PC-9 (cell line): ENCODE data around the gene CHTF18. TPM values are rescaled to one million over a fixed set of nuclear protein-coding genes. Genes with fewer than 3 reads are reported as not detected.
A peak's percentile ranks its signal among the peaks of the same experiment; 100 is the strongest.

Source experiments
- BruUV-seq: library from RNA; stranded (reverse); fragments of 400-500 nt; replicated peaks from 2 replicates; lab custom pipeline; 2021; lab: Mats Ljungman, UMichigan
- CTCF ChIA-PET: fragments of 300-600 bp; sonication (Branson Sonifier 250); formaldehyde crosslinking; loops from one replicate; lab custom pipeline; 2022; ENCODE audit warnings: antibody characterized with exemption; lab: Charles Lee
- POLR2A ChIA-PET: fragments of 300-600 bp; sonication (Branson Sonifier 250); formaldehyde crosslinking; loops from one replicate; lab custom pipeline; 2022; ENCODE audit warnings: antibody characterized with exemption; ENCODE audit not compliant: unreplicated experiment; lab: Charles Lee
- DNase-seq, 2 experiments: peaks; one replicate each; pipeline versions ENCODE4 v3.0.0 to v3.0.0-alpha.2; 2015 to 2022; ENCODE audit warnings: mixed read lengths in 1 of 2
- H2AFZ ChIP-seq: fragments of 200-600 bp; sonication (generic); 2 replicates; pipeline ENCODE4 v1.8.1; 2017; ENCODE audit warnings: antibody characterized with exemption
- H3F3A ChIP-seq: fragments of 200-600 bp; sonication (generic); 2 replicates; pipeline ENCODE4 v1.8.1; 2017; ENCODE audit warnings: antibody characterized with exemption, mild to moderate bottlenecking, low read depth; ENCODE audit not compliant: insufficient read depth
- H3K27ac ChIP-seq: fragments of 200-600 bp; sonication (generic); 2 replicates; pipeline ENCODE4 v1.6.1; 2016; ENCODE audit warnings: mixed run types
- H3K27me3 ChIP-seq: fragments of 200-600 bp; sonication (generic); 2 replicates; pipeline ENCODE4 v1.6.1; 2016; ENCODE audit warnings: low read depth, mixed run types; ENCODE audit not compliant: insufficient read depth
- H3K36me3 ChIP-seq: fragments of 200-600 bp; sonication (generic); 2 replicates; pipeline ENCODE4 v1.6.1; 2016; ENCODE audit warnings: low read depth, mixed run types
- H3K4me1 ChIP-seq: fragments of 200-600 bp; sonication (generic); replicated peaks from 2 replicates; pipeline ENCODE4 v1.6.1; 2016; ENCODE audit warnings: mixed run types; ENCODE audit not compliant: insufficient read depth
- H3K4me2 ChIP-seq: fragments of 200-600 bp; sonication (generic); 2 replicates; pipeline ENCODE4 v1.6.1; 2017; ENCODE audit warnings: mixed run types
- H3K4me3 ChIP-seq: fragments of 200-600 bp; sonication (generic); 2 replicates; pipeline ENCODE4 v1.6.1; 2016; ENCODE audit warnings: mixed run types
- H3K79me2 ChIP-seq: fragments of 200-600 bp; sonication (generic); 2 replicates; pipeline ENCODE4 v1.6.1; 2017; ENCODE audit warnings: low read depth, mixed run types
- H3K9me2 ChIP-seq: fragments of 200-600 bp; sonication (generic); 2 replicates; pipeline ENCODE4 v1.8.1; 2017; ENCODE audit warnings: mild to moderate bottlenecking; ENCODE audit not compliant: insufficient read depth
- H3K9me3 ChIP-seq: fragments of 200-600 bp; sonication (generic); 2 replicates; pipeline ENCODE4 v1.8.1; 2016; ENCODE audit warnings: low read depth; ENCODE audit not compliant: insufficient read depth
- H4K20me1 ChIP-seq: fragments of 200-600 bp; sonication (generic); 2 replicates; pipeline ENCODE4 v1.8.1; 2017; ENCODE audit not compliant: insufficient read depth
- CTCF ChIP-seq: fragments of 200-600 bp; sonication (generic); conservative IDR thresholded peaks from 2 replicates; pipeline ENCODE4 v1.6.1; 2017; ENCODE audit warnings: mixed run types, antibody characterized with exemption, mild to moderate bottlenecking, moderate library complexity
- EZH2 ChIP-seq: fragments of 200-600 bp; sonication (generic); IDR thresholded peaks from 2 replicates; pipeline ENCODE4 v1.8.0; 2017; ENCODE audit warnings: antibody characterized with exemption, low read depth
- intact Hi-C: fragments of 100-400 bp; cut with micrococcal nuclease; formaldehyde crosslinking; loops from one replicate; pipeline ENCODE4 v1.10.0; 2022; ENCODE audit not compliant: unreplicated experiment
- total RNA-seq: library from RNA; stranded (reverse); gene quantifications from 2 replicates; pipeline ENCODE4 v1.2.3, GENCODE V29; 2021

Gene CHTF18
- total RNA-seq, 1 experiment from 2014 or later = 67.7 TPM

- Histone ChIP-seq H2AFZ (no peak overlapping the region), H3K36me3 (no peaks in the 10 kb centered on the region), H4K20me1 (no peaks in the 10 kb centered on the region), H3F3A (no peaks in the 10 kb centered on the region), H3K27me3 (peaks cover 20% of the 10 kb centered on the region), H3K9me2 (no peaks in the 10 kb centered on the region), H3K79me2 (0 out of 2 replicates have a peak, but pooled peaks cover under 1% of the 10 kb centered on the region), H3K4me3 (no peak overlapping the region), H3K9me3 (no peaks in the 10 kb centered on the region), H3K27ac (no peak overlapping the region), H3K4me2 (peak overlapping the region; percentile 5), H3K4me1 (peaks cover 11% of the 10 kb centered on the region)
- no peak for DNase-seq
- CTCF ChIA-PET = no interaction called here
- no TSS peak for BruUV-seq
- TF ChIP-seq CTCF (no peak), EZH2 (no peak)
- POLR2A ChIA-PET = interaction anchor here (0.6 kb wide), 1 partner anchor 1109 kb away, joined by 12 read pairs; no protein-coding TSS in a partner anchor
- intact Hi-C loops = loop anchor here (2.0 to 10.0 kb wide), 2 partner anchors 160 to 240 kb away; partner anchors contain the start of gene LMF1
These were observed 26.6 kb downstream of the CHTF18 start for GRCh38 chr16:814974-815373.

GRCh38 chr16:815861-816260 is 27.4 kb downstream of the CHTF18 start:
- intact Hi-C loops = loop anchor here (2.0 to 10.0 kb wide), 2 partner anchors 159 to 239 kb away; partner anchors contain the start of gene LMF1
- peaks cover 11% of the 10 kb centered on the region for H3K4me1 ChIP-seq
- no peak overlapping the region for H2AFZ ChIP-seq
- H3K79me2 ChIP-seq = no peaks in the 10 kb centered on the region
- H3K9me3 ChIP-seq = no peaks in the 10 kb centered on the region
- peaks cover 29% of the 10 kb centered on the region for H3K27me3 ChIP-seq
- TF ChIP-seq EZH2 = no peak
- no peak for TF ChIP-seq CTCF
- H3K4me3 ChIP-seq = no peak overlapping the region
- no TSS peak for BruUV-seq
- ChIA-PET POLR2A (no interaction called here), CTCF (no interaction called here)
- H3K27ac ChIP-seq = no peak overlapping the region
- no peaks in the 10 kb centered on the region for H3K36me3 ChIP-seq
- no peak for DNase-seq
- H4K20me1 ChIP-seq = no peaks in the 10 kb centered on the region
- H3K9me2 ChIP-seq = no peaks in the 10 kb centered on the region
- no peaks in the 10 kb centered on the region for H3F3A ChIP-seq
- H3K4me2 ChIP-seq = no peak overlapping the region

- no peaks in the 10 kb centered on the region for H3K36me3 ChIP-seq
- no peak for TF ChIP-seq CTCF
- no peaks in the 10 kb centered on the region for H3K9me3 ChIP-seq
- H3K79me2 ChIP-seq = no peaks in the 10 kb centered on the region
- no peak overlapping the region for H2AFZ ChIP-seq
- no peak for DNase-seq
- no peak overlapping the region for H3K4me3 ChIP-seq
- ChIA-PET POLR2A (no interaction called here), CTCF (no interaction called here)
- no TSS peak for BruUV-seq
- no peaks in the 10 kb centered on the region for H3K9me2 ChIP-seq
- no peak overlapping the region for H3K27ac ChIP-seq
- peaks cover 42% of the 10 kb centered on the region for H3K27me3 ChIP-seq
- H3K4me1 ChIP-seq = peaks cover 11% of the 10 kb centered on the region
- intact Hi-C loops = loop anchor here (10.0 kb wide), 1 partner anchor 158 kb away; the partner anchor contains the start of gene LMF1
- no peak overlapping the region for H3K4me2 ChIP-seq
- H4K20me1 ChIP-seq = no peaks in the 10 kb centered on the region
- H3F3A ChIP-seq = no peaks in the 10 kb centered on the region
These were observed 28.8 kb downstream of the CHTF18 start for GRCh38 chr16:817001-817906.
